ENCODE measurements around the gene BCAS4. TPM values are rescaled to one million over a fixed set of nuclear protein-coding genes. Genes with fewer than 3 reads are reported as not detected.
A peak's percentile ranks its signal among the peaks of the same experiment; 100 is the strongest.

The BCAS4 gene, protein sequence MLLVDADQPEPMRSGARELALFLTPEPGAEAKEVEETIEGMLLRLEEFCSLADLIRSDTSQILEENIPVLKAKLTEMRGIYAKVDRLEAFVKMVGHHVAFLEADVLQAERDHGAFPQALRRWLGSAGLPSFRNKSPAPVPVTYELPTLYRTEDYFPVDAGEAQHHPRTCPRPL
- 43.2 and 46.7 TPM in 2 replicates for total RNA-seq

- Mint-ChIP-seq H3K9me3 (no peaks in the 10 kb centered on the region), H3K27ac (peak within 1 kb of the TSS; percentile 88), H3K4me1 (peaks cover 51% of the 10 kb centered on the region), H3K4me3 (peak within 1 kb of the TSS; percentile 84), H3K36me3 (ENCODE audit: low read depth) (peaks cover 15% of the 10 kb centered on the region), H3K27me3 (no peaks in the 10 kb centered on the region)
- POLR2A ChIA-PET = interaction anchor here (0.6 to 10.3 kb wide), 24 partner anchors 9 to 1606 kb away, joined by 3 to 364 read pairs (median 4); partner anchors contain the start of genes ADNP, DPM1, MOCS3 and PARD6B
- CTCF ChIA-PET = interaction anchor here (0.6 to 10.4 kb wide), 45 partner anchors 9 to 512 kb away, joined by 3 to 231 read pairs (median 5); partner anchors contain the start of genes ADNP, DPM1 and MOCS3
- intact Hi-C loops (cut with micrococcal nuclease) = loop anchor here (1.0 to 5.0 kb wide), 7 partner anchors 9 to 511 kb away; partner anchors contain the start of genes ADNP, DPM1 and MOCS3
- ATAC-seq (ENCODE audit: low read depth) = peak; percentile 78
- peak; percentile 36 for TF ChIP-seq CTCF (IDR thresholded peaks at IDR 0.05)
- DNase-seq = peak; percentile 91
Observed at GRCh38 chr20:50794846-50795634, at the start of gene BCAS4. BCAS4 (plus strand) TSS chr20:50795061; CDS start chr20:50795084, 23 bp downstream.

DNA sequence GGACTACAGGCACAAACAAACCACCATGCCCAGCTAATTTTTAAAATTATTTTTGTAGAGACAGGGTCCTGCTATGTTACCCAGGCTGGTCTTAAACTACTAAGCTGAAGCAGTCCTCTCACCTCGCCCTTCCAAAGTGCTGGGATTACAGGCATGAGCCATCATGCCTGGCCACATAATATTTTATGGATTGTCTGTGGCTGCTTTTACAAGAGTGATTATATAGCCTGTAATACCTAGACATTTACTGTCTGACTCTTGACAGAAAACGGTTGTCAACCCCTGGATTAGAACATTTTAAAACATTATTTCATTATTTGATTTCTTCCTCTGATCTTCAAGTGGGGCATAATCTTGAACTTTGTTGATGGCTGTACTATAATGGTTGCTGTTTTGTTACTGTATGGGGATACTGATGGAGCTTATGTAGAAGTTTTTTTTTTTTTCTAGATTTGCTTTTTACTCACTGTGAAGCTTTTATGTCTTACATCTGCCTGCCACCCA lies 49.2 kb upstream of the BCAS4 start:
- ChIA-PET POLR2A (no interaction called here), CTCF (no interaction called here)
- Mint-ChIP-seq H3K27ac (no peak overlapping the region), H3K4me3 (no peak overlapping the region), H3K4me1 (peaks cover 8% of the 10 kb centered on the region), H3K27me3 (no peaks in the 10 kb centered on the region), H3K36me3 (ENCODE audit: low read depth) (peaks cover 23% of the 10 kb centered on the region), H3K9me3 (no peaks in the 10 kb centered on the region)
- DNase-seq (no peak), ATAC-seq (ENCODE audit: low read depth) (no peak)
- intact Hi-C loops (cut with micrococcal nuclease) = loop anchor here (5.0 kb wide), 1 partner anchor 283 kb away; no protein-coding TSS in a partner anchor
- no peak for TF ChIP-seq CTCF (IDR thresholded peaks at IDR 0.05)

DNA sequence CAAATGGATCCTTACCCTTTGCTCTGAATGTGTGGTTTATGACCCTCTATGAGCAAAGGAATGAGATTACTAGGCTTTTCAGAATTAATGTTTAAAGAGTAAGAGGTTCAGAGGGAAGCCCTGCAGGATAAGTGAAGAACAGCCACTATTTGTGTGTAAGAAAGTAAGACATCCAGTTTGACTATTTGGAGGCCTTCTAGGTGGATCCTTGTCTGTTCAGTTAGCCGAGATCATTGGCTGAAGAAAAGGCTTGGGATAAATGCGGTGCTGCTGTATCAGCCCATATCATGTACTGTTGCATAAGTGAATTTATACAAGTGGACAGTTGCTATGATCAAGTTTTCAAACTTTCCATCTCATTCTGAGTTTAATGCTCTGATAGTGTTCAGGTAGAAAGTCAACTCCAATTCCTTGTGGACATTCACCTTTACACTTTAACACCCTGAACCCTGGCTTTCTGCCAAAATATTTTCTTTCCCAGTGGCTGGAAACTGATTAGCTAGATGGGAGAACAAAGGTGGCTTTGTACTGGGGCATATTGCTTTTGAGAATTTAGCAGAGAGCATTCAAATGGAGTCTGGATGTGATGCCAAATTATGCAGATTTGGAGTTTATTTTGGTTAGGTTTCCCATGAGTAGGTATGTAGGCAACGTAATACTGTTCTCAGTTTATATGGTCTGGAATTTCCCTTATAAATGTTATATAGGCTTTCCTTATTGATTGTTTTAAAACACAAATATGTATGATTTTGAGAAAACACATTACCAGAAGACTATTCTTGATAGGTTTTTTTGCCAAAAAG lies 48.5 kb upstream of the BCAS4 start:
- DNase-seq = no peak
- H3K4me3 Mint-ChIP-seq = no peak overlapping the region
- peaks cover 8% of the 10 kb centered on the region for H3K4me1 Mint-ChIP-seq
- intact Hi-C loops (cut with micrococcal nuclease) = loop anchor here (5.0 kb wide), 1 partner anchor 284 kb away; no protein-coding TSS in a partner anchor
- CTCF ChIA-PET = interaction anchor here (0.6 kb wide), 1 partner anchor 43 kb away, joined by 3 read pairs; no protein-coding TSS in a partner anchor
- H3K9me3 Mint-ChIP-seq = no peaks in the 10 kb centered on the region
- no peak overlapping the region for H3K27ac Mint-ChIP-seq
- H3K27me3 Mint-ChIP-seq = no peaks in the 10 kb centered on the region
- H3K36me3 Mint-ChIP-seq (ENCODE audit: low read depth) = peaks cover 20% of the 10 kb centered on the region
- no peak for TF ChIP-seq CTCF (IDR thresholded peaks at IDR 0.05)
- POLR2A ChIA-PET = no interaction called here
- ATAC-seq (ENCODE audit: low read depth) = no peak

DNA sequence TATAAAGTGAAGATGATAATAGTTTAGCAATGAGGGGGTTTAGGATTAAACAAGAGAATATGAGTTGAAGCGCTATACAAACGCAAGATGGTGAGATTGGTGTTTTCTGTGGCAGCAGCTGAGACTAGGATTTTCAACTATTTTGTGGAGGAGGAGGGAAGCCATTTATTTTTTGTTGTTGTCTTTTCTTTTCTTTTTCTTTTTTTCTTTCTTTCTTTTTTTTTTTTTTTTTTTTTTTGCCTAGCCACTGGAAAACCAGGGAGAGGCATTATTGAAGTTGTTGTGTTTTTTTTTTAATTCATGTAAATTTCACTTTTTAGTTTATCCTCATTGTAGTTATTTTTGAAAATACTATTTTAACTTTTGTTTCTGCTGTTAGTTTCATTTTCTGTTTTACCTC lies 47.6 kb upstream of the BCAS4 start:
- Mint-ChIP-seq H3K27me3 (no peaks in the 10 kb centered on the region), H3K36me3 (ENCODE audit: low read depth) (peaks cover 18% of the 10 kb centered on the region), H3K9me3 (no peaks in the 10 kb centered on the region), H3K4me1 (peaks cover 8% of the 10 kb centered on the region), H3K4me3 (no peak overlapping the region), H3K27ac (no peak overlapping the region)
- ChIA-PET CTCF (interaction anchor here (2.7 kb wide), 1 partner anchor 564 kb away, joined by 8 read pairs; no protein-coding TSS in a partner anchor), POLR2A (no interaction called here)
- ATAC-seq (ENCODE audit: low read depth) (no peak), DNase-seq (no peak)
- intact Hi-C loops (cut with micrococcal nuclease) = loop anchor here (5.0 kb wide), 1 partner anchor 285 kb away; no protein-coding TSS in a partner anchor
- no peak for TF ChIP-seq CTCF (IDR thresholded peaks at IDR 0.05)
